Mammary epithelial cell (primary cell): ENCODE results near the gene C2CD2.

ENCODE experiments used
- EZH2 ChIP-seq: IDR thresholded peaks from 2 replicates; pipeline ENCODE4 v1.6.1; 2012; ENCODE audit warnings: low read length, inconsistent platforms, borderline replicate concordance
- TF ChIP-seq, protein P1 (sequence below), 2 donors: IDR thresholded peaks in 1 of 2; conservative IDR thresholded peaks in 1 of 2; 2 replicates each; pipeline ENCODE4 v1.5.1; 2011 to 2012; ENCODE audit warnings: inconsistent platforms in 2 of 2, low read length in 2 of 2, mild to moderate bottlenecking in 2 of 2, control low read depth in 1 of 2, low read depth in 1 of 2; ENCODE audit not compliant: insufficient read depth in 1 of 2; ENCODE audit errors: extremely low read depth in 1 of 2

DNA sequence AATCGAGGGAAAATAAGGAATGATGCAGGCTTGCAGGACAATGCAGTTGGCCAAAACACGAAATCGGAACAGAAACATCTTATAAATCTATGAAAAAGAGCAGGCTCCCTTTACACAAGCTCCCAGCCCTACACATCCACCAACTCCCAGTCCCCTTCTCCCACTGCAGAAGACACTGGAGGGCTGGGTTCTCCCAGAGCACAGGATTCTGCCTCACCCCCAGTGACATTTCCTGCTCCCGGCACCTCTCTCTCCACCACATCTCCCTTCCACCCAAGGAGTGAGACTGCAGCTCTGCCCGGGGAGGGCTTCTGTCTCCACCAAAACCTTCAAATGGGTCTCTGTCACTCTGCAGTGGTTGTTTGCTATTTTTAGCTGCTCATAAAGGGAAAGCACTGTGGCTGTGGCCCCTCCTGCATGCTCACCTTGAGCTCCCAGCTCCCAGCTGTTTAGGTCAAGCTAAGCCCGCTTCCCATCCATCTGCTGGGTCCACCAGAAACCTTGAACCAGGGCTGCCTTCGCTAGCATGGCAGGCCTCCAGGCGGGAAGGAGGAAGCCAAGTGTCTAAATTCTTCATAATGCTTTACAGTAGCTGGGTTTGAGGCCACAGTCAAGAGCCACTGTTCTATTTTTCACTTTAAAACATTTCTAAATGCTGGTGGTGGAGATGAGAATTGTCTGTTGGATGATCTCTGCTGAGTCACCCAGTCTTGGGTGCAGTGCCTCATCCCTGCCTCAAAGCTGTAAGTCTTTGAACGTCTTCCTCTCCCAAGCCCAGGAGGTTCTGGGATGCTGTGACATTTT, 3.3 kb upstream of the C2CD2 start:
- TF ChIP-seq EZH2, result no peak
- TF ChIP-seq, protein P1, sequence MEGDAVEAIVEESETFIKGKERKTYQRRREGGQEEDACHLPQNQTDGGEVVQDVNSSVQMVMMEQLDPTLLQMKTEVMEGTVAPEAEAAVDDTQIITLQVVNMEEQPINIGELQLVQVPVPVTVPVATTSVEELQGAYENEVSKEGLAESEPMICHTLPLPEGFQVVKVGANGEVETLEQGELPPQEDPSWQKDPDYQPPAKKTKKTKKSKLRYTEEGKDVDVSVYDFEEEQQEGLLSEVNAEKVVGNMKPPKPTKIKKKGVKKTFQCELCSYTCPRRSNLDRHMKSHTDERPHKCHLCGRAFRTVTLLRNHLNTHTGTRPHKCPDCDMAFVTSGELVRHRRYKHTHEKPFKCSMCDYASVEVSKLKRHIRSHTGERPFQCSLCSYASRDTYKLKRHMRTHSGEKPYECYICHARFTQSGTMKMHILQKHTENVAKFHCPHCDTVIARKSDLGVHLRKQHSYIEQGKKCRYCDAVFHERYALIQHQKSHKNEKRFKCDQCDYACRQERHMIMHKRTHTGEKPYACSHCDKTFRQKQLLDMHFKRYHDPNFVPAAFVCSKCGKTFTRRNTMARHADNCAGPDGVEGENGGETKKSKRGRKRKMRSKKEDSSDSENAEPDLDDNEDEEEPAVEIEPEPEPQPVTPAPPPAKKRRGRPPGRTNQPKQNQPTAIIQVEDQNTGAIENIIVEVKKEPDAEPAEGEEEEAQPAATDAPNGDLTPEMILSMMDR (conservative IDR thresholded peaks at IDR 0.05 in 1 of 2, IDR thresholded peaks at IDR 0.05 in 1 of 2; ENCODE audit: extremely low read depth in 1 of 2, insufficient read depth in 1 of 2, low read depth in 1 of 2, low read length in 2 of 2), result no peak
